ENCODE results near the gene PSPC1. TPM values are rescaled to one million over a fixed set of nuclear protein-coding genes. Genes with fewer than 3 reads are reported as not detected.

The PSPC1 gene
- total and polyA plus RNA-seq, 11 donors: 18.8 to 31.5 (median 26.0) TPM

DNA sequence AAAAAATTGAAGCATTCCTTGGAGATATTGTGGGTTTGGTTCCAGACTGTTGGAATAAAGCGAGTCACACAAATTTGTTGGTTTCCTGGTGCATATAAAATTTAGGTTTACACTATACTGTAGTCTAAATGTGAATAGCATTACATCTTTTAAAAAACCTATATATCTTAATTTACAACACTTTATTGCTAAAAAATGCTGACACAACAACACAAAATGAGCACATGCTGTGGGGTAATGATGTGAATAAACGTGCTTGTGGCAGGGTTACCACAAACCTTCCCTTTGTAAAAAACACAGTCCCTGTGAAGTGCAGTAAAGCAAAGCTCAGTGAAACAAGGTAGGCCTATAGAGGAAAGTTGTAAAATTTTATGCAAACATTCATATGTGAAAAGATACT is 121.6 kb downstream of the PSPC1 start:
- Histone ChIP-seq H3K4me3 (no peak overlapping the region), H3K27ac (no peak overlapping the region), H3K9me3 (no peaks in the 10 kb centered on the region), H3K4me1 (peaks cover 0 to 17% (median 6%) of the 10 kb centered on the region in 12 donors), H3K36me3 (peaks cover 3 to 100% (median 73%) of the 10 kb centered on the region in 9 donors), H3K27me3 (no peaks in the 10 kb centered on the region)
- WGBS, 4 donors: 85 to 96% (median 93%) methylated on average over 2 of the region's 2 CpGs
- TF ChIP-seq, protein P1, sequence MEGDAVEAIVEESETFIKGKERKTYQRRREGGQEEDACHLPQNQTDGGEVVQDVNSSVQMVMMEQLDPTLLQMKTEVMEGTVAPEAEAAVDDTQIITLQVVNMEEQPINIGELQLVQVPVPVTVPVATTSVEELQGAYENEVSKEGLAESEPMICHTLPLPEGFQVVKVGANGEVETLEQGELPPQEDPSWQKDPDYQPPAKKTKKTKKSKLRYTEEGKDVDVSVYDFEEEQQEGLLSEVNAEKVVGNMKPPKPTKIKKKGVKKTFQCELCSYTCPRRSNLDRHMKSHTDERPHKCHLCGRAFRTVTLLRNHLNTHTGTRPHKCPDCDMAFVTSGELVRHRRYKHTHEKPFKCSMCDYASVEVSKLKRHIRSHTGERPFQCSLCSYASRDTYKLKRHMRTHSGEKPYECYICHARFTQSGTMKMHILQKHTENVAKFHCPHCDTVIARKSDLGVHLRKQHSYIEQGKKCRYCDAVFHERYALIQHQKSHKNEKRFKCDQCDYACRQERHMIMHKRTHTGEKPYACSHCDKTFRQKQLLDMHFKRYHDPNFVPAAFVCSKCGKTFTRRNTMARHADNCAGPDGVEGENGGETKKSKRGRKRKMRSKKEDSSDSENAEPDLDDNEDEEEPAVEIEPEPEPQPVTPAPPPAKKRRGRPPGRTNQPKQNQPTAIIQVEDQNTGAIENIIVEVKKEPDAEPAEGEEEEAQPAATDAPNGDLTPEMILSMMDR (IDR thresholded peaks at IDR 0.05): no peak
- TF ChIP-seq POLR2A (IDR thresholded peaks at IDR 0.05): no peak
- DNase-seq (no peak), ATAC-seq (no peak)
- intact Hi-C loops (cut with DNase I): no loop called here

DNA sequence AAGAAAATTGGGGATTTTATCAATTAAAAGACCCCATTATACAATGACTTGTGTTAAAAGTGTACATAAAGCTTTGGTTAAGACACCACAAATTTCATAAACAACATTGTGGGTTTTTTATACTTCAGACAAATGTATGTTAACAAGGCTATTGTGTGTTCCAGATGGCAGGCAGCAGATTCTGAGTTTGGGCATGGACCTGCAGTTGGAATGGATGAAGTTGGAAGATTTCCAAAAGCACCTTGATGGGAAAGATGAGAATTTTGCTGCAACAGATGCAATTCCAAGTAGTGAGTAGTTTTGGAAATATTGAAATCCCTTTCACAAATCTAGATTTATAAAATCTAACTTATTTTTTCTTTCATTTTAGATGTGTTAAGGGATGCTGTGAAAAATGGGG is 123.9 kb downstream of the PSPC1 start:
- no peak for ATAC-seq
- TF ChIP-seq, protein P1 (IDR thresholded peaks at IDR 0.05): no peak
- no peak for TF ChIP-seq POLR2A (IDR thresholded peaks at IDR 0.05)
- H3K27ac ChIP-seq: no peak overlapping the region
- peaks cover 3 to 99% (median 66%) of the 10 kb centered on the region in 9 donors for H3K36me3 ChIP-seq
- H3K27me3 ChIP-seq: no peaks in the 10 kb centered on the region
- H3K4me3 ChIP-seq: no peak overlapping the region
- H3K4me1 ChIP-seq: no peaks in the 10 kb centered on the region
- no peak for DNase-seq
- H3K9me3 ChIP-seq: no peaks in the 10 kb centered on the region
- intact Hi-C loops (cut with DNase I): no loop called here

DNA sequence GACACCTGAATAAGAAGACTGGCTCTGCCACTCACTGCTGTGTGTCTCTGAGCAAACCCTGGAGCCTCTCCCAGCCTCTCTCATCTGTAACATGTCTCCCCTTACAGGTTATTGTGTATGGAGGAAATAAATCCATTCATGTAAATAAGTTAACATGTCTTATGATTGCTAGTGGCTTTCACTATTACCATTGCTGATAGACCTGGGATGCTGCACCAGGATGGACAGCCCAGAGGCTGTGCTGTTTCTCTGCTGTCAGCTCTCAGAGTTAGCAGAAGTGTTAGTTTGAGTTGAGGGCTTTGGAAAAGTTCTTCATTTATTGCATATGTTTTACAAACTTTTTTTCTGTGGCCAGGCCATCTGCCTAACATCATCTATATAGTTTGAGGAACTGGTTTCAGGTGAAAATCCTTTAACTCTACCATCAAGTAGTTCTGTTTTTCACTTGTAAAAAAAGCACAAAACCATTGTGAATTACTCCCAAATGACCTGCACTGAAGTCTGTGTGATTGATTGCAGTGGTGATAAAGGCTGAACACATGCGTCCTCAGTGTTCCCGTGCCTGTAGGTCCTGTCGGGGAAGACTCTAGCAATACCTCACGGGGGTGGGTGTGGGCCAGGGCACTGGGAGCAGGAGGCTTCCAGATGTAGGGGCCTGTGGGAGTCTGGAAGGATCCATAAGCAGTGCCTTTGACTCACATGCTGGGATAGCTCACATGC is 124.7 kb downstream of the PSPC1 start:
- Histone ChIP-seq H3K27me3 (no peaks in the 10 kb centered on the region), H3K4me1 (no peaks in the 10 kb centered on the region), H3K4me3 (no peak overlapping the region), H3K9me3 (no peaks in the 10 kb centered on the region), H3K36me3 (peaks cover 3 to 96% (median 63%) of the 10 kb centered on the region in 9 donors), H3K27ac (no peak overlapping the region)
- TF ChIP-seq POLR2A (IDR thresholded peaks at IDR 0.05): no peak
- TF ChIP-seq, protein P1 (IDR thresholded peaks at IDR 0.05): no peak
- WGBS, 4 donors: 52 to 61% (median 59%) methylated on average over 4 of the region's 4 CpGs
- intact Hi-C loops (cut with DNase I): no loop called here
- DNase-seq: no peak
- no peak for ATAC-seq

Other genes starting within 250 kb of the PSPC1 start
- not detected for gene TPTE2, start 221.4 kb downstream of the PSPC1 start, total RNA-seq
- not detected for gene TPTE2, start 221.4 kb downstream of the PSPC1 start, polyA plus RNA-seq
- 10 to 100 TPM; 15.2 to 39.3 (median 26.1) TPM for gene MPHOSPH8, start 149.3 kb downstream of the PSPC1 start, total RNA-seq
- 10 to 100 TPM; 22.6 to 37.6 TPM for gene MPHOSPH8, start 149.3 kb downstream of the PSPC1 start, polyA plus RNA-seq
- gene ZMYM5, start 80.7 kb upstream of the PSPC1 start, total RNA-seq: 10 to 100 TPM in 1 of 9 donors, 1 to 10 TPM in 8; 5.7 to 10.2 (median 7.5) TPM
- gene ZMYM5, start 80.7 kb upstream of the PSPC1 start, polyA plus RNA-seq: 1 to 10 TPM; 5.0 to 5.9 TPM
- 10 to 100 TPM; 37.2 to 69.3 (median 53.0) TPM for gene ZMYM2, start 175.8 kb upstream of the PSPC1 start, total RNA-seq
- gene ZMYM2, start 175.8 kb upstream of the PSPC1 start, polyA plus RNA-seq: 10 to 100 TPM; 11.2 to 16.1 TPM